Panc1 (cell line): ENCODE data around the gene IQCF2.

Experiments
- POLR2AphosphoS5 ChIP-seq: IDR thresholded peaks from 2 replicates; pipeline ENCODE4 v1.6.1; 2012; ENCODE audit warnings: mild to moderate bottlenecking, low read depth, low read length, moderate library complexity
- TF ChIP-seq, protein P1 (sequence below): fragments of 450-650 bp; IDR thresholded peaks from 2 replicates; pipeline ENCODE4 v1.5.1; 2017; ENCODE audit warnings: mild to moderate bottlenecking

GRCh38 chr3:51897391-51897790, 36.0 kb downstream of the IQCF2 start:
- TF ChIP-seq, protein P1, sequence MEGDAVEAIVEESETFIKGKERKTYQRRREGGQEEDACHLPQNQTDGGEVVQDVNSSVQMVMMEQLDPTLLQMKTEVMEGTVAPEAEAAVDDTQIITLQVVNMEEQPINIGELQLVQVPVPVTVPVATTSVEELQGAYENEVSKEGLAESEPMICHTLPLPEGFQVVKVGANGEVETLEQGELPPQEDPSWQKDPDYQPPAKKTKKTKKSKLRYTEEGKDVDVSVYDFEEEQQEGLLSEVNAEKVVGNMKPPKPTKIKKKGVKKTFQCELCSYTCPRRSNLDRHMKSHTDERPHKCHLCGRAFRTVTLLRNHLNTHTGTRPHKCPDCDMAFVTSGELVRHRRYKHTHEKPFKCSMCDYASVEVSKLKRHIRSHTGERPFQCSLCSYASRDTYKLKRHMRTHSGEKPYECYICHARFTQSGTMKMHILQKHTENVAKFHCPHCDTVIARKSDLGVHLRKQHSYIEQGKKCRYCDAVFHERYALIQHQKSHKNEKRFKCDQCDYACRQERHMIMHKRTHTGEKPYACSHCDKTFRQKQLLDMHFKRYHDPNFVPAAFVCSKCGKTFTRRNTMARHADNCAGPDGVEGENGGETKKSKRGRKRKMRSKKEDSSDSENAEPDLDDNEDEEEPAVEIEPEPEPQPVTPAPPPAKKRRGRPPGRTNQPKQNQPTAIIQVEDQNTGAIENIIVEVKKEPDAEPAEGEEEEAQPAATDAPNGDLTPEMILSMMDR: no peak
- TF ChIP-seq POLR2AphosphoS5: no peak
